ENCODE data around the gene LAS1L.
"Not testable (repeated sequence)": the region's sequence is repeated elsewhere in the genome, so short reads cannot be mapped to it uniquely, and the experiment has no call there.

Gene LAS1L

DNA sequence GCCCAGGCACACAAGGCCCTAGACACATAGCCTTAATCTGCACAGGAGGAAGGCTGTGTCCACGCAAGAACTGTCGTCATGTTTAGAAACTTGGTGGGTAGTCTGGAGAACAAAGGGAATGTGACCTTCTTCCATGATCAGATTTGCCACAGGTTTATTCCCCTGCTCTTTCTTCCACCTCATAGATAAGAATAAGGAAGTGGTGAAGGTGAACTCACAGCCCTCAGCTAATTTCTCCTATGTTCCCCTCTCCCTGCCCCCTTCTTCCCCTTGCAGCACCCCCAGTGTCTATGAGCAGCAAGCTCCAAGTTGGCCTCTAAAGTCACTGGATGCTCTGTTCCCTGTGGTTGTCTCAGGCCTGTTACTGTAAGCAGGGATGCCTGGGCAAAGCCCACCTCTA, 39.8 kb upstream of the LAS1L start:
- H3K4me3 ChIP-seq (ENCODE audit: low read length): no peak overlapping the region
- DNase-seq (ENCODE audit: low read depth): no peak
- TF ChIP-seq, protein P1, sequence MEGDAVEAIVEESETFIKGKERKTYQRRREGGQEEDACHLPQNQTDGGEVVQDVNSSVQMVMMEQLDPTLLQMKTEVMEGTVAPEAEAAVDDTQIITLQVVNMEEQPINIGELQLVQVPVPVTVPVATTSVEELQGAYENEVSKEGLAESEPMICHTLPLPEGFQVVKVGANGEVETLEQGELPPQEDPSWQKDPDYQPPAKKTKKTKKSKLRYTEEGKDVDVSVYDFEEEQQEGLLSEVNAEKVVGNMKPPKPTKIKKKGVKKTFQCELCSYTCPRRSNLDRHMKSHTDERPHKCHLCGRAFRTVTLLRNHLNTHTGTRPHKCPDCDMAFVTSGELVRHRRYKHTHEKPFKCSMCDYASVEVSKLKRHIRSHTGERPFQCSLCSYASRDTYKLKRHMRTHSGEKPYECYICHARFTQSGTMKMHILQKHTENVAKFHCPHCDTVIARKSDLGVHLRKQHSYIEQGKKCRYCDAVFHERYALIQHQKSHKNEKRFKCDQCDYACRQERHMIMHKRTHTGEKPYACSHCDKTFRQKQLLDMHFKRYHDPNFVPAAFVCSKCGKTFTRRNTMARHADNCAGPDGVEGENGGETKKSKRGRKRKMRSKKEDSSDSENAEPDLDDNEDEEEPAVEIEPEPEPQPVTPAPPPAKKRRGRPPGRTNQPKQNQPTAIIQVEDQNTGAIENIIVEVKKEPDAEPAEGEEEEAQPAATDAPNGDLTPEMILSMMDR (conservative IDR thresholded peaks at IDR 0.05; ENCODE audit: low read depth, low read length): no peak

DNA sequence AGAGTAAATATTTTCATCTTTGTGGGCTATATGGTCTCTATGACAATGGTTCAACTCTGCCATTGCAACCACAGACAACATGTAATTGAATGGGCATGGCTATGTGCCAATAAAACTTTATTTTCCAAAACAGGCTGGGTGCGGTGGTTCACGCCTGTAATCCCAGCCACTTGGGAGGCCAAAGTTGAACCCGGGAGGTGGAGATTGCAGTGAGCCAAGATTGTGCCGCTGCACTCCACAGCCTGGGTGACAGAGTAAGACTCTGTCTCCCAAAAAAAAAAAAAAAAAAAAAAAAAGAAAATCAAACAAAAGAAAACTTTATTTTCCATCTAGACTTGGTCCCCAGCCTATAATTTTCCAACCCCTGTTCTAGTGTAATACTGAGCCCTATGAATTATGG, 38.4 kb upstream of the LAS1L start:
- TF ChIP-seq, protein P1 (conservative IDR thresholded peaks at IDR 0.05; ENCODE audit: low read depth, low read length): no peak
- DNase-seq (ENCODE audit: low read depth): no peak
- no peak overlapping the region for H3K4me3 ChIP-seq (ENCODE audit: low read length)

DNA sequence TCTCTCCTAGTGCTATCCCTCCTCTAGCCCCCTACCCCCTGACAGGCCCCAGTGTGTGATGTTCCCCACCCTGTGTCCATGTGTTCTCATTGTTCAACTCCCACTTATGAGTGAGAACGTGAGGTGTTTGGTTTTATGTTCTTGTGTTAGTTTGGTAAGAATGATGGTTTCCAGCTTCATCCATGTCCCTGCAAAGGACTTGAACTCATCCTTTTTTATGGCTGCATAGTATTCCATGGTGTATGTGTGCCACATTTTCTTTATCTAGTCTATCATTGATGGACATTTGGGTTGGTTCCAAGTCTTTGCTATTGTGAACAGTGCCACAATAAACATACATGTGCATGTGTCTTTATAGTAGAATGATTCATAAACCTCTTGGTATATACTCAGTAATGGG, 28.3 kb upstream of the LAS1L start:
- H3K4me3 ChIP-seq (ENCODE audit: low read length); DNase-seq (ENCODE audit: low read depth): not testable (repeated sequence)

DNA sequence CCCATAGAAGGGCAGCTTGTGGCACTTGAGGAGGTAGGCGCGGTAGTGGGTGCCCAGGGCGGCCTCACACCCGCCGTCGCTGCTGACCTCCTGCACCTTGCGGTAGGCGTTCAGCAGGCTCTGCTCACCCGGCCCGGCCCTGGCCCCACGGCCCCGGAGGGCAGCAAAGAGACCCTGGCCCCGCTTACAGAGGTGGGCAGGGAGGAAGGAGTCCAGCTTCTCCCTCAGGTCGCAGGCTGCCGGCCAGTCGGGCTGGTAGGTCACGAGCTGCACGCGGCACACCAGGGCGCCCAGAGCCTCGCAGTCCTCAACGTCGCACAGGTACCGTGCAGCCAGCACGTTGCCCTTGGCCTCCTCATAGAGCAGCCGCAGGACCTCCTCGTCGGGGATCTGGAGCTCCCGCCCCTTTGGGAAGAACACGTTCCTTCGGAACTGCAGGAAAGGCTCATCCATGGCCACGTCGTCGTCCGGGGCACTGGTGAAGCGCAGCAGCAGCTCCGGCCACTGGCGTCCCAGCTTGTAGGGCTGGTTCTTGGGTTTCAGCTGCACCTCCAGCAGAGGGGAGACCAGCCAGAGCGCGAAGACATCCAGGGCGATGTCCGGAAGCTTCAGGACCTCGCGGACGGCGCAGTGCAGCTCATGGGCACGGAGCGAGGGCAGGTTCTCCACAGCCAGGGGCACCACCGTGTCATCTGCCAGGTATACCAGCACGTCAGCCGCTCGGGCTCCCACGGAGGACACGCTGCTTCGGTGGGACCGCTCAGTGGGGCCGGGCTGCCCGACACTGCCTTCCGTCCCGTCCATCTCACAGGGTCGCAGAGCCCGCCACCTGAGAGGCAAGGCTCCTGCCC, 17.1 kb upstream of the LAS1L start:
- no peak for DNase-seq (ENCODE audit: low read depth)
- TF ChIP-seq, protein P1 (conservative IDR thresholded peaks at IDR 0.05; ENCODE audit: low read depth, low read length): no peak
- H3K4me3 ChIP-seq (ENCODE audit: low read length): no peak overlapping the region

DNA sequence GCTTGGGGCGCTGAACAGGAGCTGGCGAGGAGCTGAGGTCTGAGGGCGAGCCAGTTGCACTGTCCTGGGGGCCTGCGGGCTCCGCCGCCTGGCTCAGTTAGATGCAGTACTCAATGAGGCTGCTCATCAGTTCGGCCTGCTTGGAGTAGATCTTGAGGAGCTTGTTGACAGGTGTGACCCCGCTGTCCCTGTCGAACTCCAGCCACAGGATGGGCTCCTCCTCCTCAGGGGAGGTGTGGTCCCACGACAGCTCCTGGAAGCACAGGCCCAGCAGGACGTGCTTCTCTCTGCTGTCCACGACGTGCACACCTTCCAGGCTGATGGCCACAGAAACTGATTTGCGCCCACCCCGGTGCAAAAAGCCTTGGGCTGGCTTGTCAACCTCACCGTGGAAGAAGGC, 16.5 kb upstream of the LAS1L start:
- DNase-seq (ENCODE audit: low read depth): no peak
- TF ChIP-seq, protein P1 (conservative IDR thresholded peaks at IDR 0.05; ENCODE audit: low read depth, low read length): no peak
- no peak overlapping the region for H3K4me3 ChIP-seq (ENCODE audit: low read length)

DNA sequence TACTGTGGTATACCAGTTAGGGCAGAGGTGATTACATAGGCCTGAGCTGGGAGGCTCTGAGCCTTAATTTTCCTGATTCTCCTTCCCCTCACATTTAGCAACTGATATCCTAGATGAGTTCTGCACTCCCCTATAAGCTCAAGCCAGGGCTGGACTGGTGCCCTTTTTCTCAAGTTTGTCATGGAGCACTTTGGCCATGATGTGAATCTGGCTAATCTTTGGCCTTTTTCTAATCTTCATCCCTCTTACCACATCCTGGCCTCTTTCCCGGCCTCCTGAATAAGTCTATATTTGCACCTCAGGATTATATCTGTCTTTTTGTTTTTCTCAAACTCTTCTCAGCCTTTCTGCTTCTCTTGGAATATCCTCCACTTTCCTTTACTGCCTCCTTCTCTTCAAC, 10.9 kb upstream of the LAS1L start:
- DNase-seq (ENCODE audit: low read depth): no peak
- no peak overlapping the region for H3K4me3 ChIP-seq (ENCODE audit: low read length)
- TF ChIP-seq, protein P1 (conservative IDR thresholded peaks at IDR 0.05; ENCODE audit: low read depth, low read length): no peak

DNA sequence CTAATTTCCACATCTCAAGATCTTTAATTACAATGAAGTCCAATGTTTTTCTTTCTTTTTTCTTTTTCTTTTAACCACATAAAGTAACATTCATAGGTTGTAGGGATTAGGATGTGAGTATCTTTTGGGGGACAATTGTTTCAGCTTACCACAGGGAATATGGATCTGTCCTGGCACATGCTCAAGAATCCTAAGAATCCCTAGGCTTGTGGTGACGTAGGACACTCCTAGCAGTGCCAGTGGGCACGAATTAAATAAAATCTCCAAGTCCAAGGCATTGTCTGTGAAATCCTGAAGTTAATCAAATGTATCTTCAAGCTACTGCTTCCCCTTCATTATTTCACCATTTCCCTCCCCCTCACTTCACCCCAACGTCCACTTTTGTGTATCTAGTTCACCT, 2.6 kb upstream of the LAS1L start:
- no peak overlapping the region for H3K4me3 ChIP-seq (ENCODE audit: low read length)
- DNase-seq (ENCODE audit: low read depth): peak; percentile 31
- TF ChIP-seq, protein P1 (conservative IDR thresholded peaks at IDR 0.05; ENCODE audit: low read depth, low read length): no peak

All from retinal pigment epithelial cell (primary cell).